ENCODE results near the gene TMEM100. TPM values are rescaled to one million over a fixed set of nuclear protein-coding genes. Genes with fewer than 3 reads are reported as not detected.

TMEM100 gene
- total RNA-seq, 4 donors from 2014 or later, result 0.39 to 87.9 (median 6.1) TPM

DNA sequence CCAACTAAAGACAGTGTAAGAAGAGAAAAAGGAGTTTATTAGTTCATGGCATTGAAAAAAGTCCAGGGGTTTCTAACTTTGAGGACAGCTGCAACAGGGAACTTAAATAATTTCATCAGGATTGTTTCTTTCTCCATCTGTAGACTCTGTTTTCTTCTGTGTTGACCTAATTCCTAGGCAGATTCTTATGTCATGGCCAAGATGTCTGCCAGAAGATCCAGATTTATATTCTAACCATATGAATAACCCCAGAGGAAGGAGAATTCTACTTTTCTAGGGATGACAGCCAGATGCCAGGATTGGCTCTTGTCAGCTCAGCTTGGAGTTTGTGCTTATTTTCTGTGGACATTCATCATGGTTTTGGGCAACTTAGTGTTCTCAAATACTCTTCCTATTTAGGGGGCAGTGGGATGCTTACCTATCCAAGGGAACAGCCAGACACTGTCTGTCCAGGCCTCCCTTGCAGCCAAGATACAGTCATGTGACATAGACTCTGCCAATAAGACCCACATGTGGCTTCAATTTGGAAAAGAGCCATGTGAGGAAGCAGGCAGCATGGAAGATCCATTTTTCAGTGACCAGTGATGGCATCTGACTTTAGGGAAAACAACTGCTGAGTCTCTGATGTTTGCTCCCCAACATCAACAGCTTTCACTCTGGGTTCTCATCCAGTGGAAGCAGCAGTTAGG, 46.4 kb upstream of the TMEM100 start:
- no peak overlapping the region for H3K4me3 ChIP-seq
- ATAC-seq (peak in 1 of 2 donors; percentile 10), DNase-seq (no peak)
- H3K27ac ChIP-seq, result peak overlapping the region; percentile 20 to 55 (median 42)
- in situ Hi-C loops (cut with MboI; ENCODE audit: low sequenced_read_pairs in 4 of 4), result loop anchor here in 2 of 4 donors (5.0 kb wide), 2 partner anchors 242 to 247 kb away; no protein-coding TSS in a partner anchor
- H3K9me3 ChIP-seq, result no peaks in the 10 kb centered on the region
- H3K36me3 ChIP-seq, result peaks cover 0 to 35% of the 10 kb centered on the region in 2 donors
- no peak for TF ChIP-seq POLR2A (IDR thresholded peaks at IDR 0.05)
- TF ChIP-seq, protein P1, sequence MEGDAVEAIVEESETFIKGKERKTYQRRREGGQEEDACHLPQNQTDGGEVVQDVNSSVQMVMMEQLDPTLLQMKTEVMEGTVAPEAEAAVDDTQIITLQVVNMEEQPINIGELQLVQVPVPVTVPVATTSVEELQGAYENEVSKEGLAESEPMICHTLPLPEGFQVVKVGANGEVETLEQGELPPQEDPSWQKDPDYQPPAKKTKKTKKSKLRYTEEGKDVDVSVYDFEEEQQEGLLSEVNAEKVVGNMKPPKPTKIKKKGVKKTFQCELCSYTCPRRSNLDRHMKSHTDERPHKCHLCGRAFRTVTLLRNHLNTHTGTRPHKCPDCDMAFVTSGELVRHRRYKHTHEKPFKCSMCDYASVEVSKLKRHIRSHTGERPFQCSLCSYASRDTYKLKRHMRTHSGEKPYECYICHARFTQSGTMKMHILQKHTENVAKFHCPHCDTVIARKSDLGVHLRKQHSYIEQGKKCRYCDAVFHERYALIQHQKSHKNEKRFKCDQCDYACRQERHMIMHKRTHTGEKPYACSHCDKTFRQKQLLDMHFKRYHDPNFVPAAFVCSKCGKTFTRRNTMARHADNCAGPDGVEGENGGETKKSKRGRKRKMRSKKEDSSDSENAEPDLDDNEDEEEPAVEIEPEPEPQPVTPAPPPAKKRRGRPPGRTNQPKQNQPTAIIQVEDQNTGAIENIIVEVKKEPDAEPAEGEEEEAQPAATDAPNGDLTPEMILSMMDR (IDR thresholded peaks at IDR 0.05 in 4 of 5, conservative IDR thresholded peaks at IDR 0.05 in 1 of 5), result no peak
- H3K27me3 ChIP-seq, result no peaks in the 10 kb centered on the region
- intact Hi-C loops (cut with DNase I; ENCODE audit: low total_unique reads), result loop anchor here (2.0 kb wide), 1 partner anchor 46 kb away; the partner anchor contains the start of gene TMEM100
- peaks cover 15 to 16% of the 10 kb centered on the region in 2 donors for H3K4me1 ChIP-seq

DNA sequence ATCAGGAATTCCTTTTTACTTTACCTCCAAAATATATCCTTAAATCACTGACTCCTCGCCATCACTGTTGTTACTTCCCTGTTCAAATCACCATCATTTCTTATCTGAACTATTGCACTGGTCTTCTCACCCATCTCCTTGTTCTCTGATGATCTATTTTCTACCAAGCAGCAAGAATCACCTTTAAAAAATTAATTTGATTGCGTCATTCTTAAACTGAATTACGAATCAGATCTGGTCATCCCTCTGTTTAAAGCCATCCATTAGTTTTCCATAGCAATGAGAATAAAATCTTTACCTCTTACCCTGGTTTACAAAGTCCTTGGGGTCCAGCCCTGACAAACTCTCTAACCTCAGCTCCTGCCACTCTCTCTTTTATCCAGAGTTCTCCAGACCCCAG, 42.8 kb upstream of the TMEM100 start:
- H3K9me3 ChIP-seq, result no peaks in the 10 kb centered on the region
- TF ChIP-seq, protein P1 (IDR thresholded peaks at IDR 0.05 in 4 of 5, conservative IDR thresholded peaks at IDR 0.05 in 1 of 5), result no peak
- TF ChIP-seq POLR2A (IDR thresholded peaks at IDR 0.05), result no peak
- in situ Hi-C loops (cut with MboI; ENCODE audit: low sequenced_read_pairs in 4 of 4), result loop anchor here in 2 of 4 donors (5.0 kb wide), 2 partner anchors 238 to 243 kb away; no protein-coding TSS in a partner anchor
- peaks cover 19 to 20% of the 10 kb centered on the region in 2 donors for H3K4me1 ChIP-seq
- no peak overlapping the region for H3K27ac ChIP-seq
- H3K36me3 ChIP-seq, result peaks cover 0 to 8% of the 10 kb centered on the region in 2 donors
- ATAC-seq (no peak), DNase-seq (no peak)
- intact Hi-C loops (cut with DNase I; ENCODE audit: low total_unique reads), result no loop called here
- no peak overlapping the region for H3K4me3 ChIP-seq
- no peaks in the 10 kb centered on the region for H3K27me3 ChIP-seq

DNA sequence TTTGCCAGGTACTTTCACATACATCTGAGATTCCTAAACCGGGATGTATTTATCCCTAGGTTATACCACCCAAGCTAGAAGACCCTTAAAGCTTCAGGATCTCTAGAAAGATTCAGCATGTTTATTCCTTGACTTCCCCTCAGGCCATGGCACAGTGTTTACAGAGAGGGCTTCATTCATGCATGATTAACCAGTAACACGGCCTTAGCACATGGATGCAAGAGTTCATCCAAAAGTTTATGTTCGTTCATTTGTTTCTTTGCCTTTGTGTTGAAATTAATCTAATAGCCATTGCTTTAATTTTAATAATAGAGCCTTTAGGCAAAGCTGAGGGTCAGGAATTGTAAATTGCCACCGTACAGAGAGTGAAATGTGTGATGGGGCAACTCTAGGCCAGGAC, 41.9 kb upstream of the TMEM100 start:
- H3K9me3 ChIP-seq, result no peaks in the 10 kb centered on the region
- no peak overlapping the region for H3K4me3 ChIP-seq
- intact Hi-C loops (cut with DNase I; ENCODE audit: low total_unique reads), result no loop called here
- no peaks in the 10 kb centered on the region for H3K27me3 ChIP-seq
- H3K4me1 ChIP-seq, result peaks cover 14 to 15% of the 10 kb centered on the region in 2 donors
- peak overlapping the region in 1 of 4 donors; percentile 51 for H3K27ac ChIP-seq
- in situ Hi-C loops (cut with MboI; ENCODE audit: low sequenced_read_pairs in 4 of 4), result loop anchor here in 2 of 4 donors (5.0 kb wide), 2 partner anchors 237 to 242 kb away; no protein-coding TSS in a partner anchor
- DNase-seq (no peak), ATAC-seq (no peak)
- H3K36me3 ChIP-seq, result peaks cover 0 to 8% of the 10 kb centered on the region in 2 donors
- TF ChIP-seq, protein P1 (IDR thresholded peaks at IDR 0.05 in 4 of 5, conservative IDR thresholded peaks at IDR 0.05 in 1 of 5), result no peak
- TF ChIP-seq POLR2A (IDR thresholded peaks at IDR 0.05), result no peak

DNA sequence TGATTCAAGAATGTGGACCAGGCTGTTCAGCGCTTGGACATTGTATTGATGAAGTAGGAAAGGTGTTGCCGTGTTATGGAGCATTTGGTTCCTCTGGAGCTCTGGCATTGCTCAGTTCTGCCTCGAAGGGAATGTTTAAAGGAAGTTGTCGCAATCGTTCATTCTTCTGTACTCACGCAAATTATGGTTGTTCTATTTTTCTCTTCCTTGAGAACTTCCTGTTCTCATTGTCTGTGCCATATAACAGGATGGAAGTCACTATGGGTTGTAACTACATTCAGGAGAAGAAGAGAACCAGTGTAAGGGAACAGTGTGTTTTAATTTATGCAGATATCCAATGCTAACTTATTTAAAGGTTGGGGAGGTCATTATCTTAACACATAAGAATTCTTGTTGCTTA, 41.2 kb upstream of the TMEM100 start:
- peak overlapping the region in 2 of 4 donors; percentile 51 to 59 for H3K27ac ChIP-seq
- no peaks in the 10 kb centered on the region for H3K27me3 ChIP-seq
- TF ChIP-seq, protein P1 (IDR thresholded peaks at IDR 0.05 in 4 of 5, conservative IDR thresholded peaks at IDR 0.05 in 1 of 5), result no peak
- no peak for TF ChIP-seq POLR2A (IDR thresholded peaks at IDR 0.05)
- DNase-seq (no peak), ATAC-seq (peak; percentile 33 to 45)
- H3K9me3 ChIP-seq, result no peaks in the 10 kb centered on the region
- intact Hi-C loops (cut with DNase I; ENCODE audit: low total_unique reads), result no loop called here
- no peak overlapping the region for H3K4me3 ChIP-seq
- in situ Hi-C loops (cut with MboI; ENCODE audit: low sequenced_read_pairs in 4 of 4), result no loop called here
- H3K4me1 ChIP-seq, result peaks cover 12 to 16% of the 10 kb centered on the region in 2 donors
- H3K36me3 ChIP-seq, result peaks cover 0 to 8% of the 10 kb centered on the region in 2 donors
